ENCODE measurements around the gene PPARD.

PPARD gene

GRCh38 chr6:35469751-35470662, 127.6 kb downstream of the PPARD start:
- no peaks in the 10 kb centered on the region for H3K27me3 ChIP-seq
- peak overlapping the region; percentile 90 to 100 (median 98); a peak in 21 of 22 replicates for H3K27ac ChIP-seq
- peaks cover 0 to 8% (median 0%) of the 10 kb centered on the region in 11 experiments; a peak in 4 of 22 replicates for H3K9me3 ChIP-seq (replicated peaks in 1 of 11)
- H3K4me3 ChIP-seq, result peak overlapping the region; percentile 84 to 100 (median 92)
- H3K9ac ChIP-seq, result peak overlapping the region; percentile 93 to 100 (median 98)
- H3K4me2 ChIP-seq, result peak overlapping the region; percentile 82 to 100 (median 96)
- peaks cover 54 to 67% (median 64%) of the 10 kb centered on the region in 11 experiments for H4K20me1 ChIP-seq
- no peak for TF ChIP-seq Cebpa-rat (IDR thresholded peaks at IDR 0.05)
- peaks cover 50 to 90% (median 87%) of the 10 kb centered on the region in 11 experiments for H3K36me3 ChIP-seq
- peaks cover 27 to 42% (median 34%) of the 10 kb centered on the region in 10 experiments for H3K4me1 ChIP-seq

DNA sequence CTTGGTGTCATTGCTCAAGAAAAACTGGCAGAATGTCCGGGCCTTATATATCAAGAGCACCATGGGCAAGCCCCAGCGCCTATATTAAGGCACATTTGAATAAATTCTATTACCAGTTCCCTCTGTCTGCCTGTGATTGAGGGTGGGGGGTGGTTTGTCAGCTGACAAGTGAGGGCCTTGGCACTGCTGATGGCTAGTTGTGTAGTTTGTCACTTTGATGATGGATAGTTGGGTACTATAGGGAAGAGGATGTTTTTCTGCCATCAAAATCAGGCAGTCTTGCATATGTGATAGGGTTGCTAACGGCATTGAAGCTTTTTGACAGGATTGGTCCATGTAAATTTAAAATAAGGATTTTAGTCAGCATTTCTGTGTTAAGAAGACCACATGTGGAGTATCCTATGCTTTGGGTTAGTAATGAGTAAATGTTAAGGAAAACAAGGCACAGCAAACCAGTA, 128.3 kb downstream of the PPARD start:
- Histone ChIP-seq H3K9me3 (replicated peaks in 1 of 11) (peaks cover 0 to 8% (median 0%) of the 10 kb centered on the region in 11 experiments; a peak in 4 of 22 replicates), H3K9ac (peak overlapping the region; percentile 93 to 100 (median 98); a peak in 20 of 22 replicates)

GRCh38 chr6:35471836-35472345, 129.5 kb downstream of the PPARD start:
- peak overlapping the region; percentile 82 to 100 (median 96) for H3K4me2 ChIP-seq
- peaks cover 41 to 76% (median 68%) of the 10 kb centered on the region in 11 experiments for H3K36me3 ChIP-seq
- no peak for TF ChIP-seq Cebpa-rat (IDR thresholded peaks at IDR 0.05)
- H3K4me1 ChIP-seq, result peaks cover 27 to 42% (median 34%) of the 10 kb centered on the region in 10 experiments
- peak overlapping the region in 8 of 10 experiments; percentile 85 to 100 (median 93); a peak in 12 of 20 replicates for H3K4me3 ChIP-seq
- peaks cover 54 to 86% (median 78%) of the 10 kb centered on the region in 11 experiments for H4K20me1 ChIP-seq
- peaks cover 0 to 8% (median 0%) of the 10 kb centered on the region in 11 experiments; a peak in 4 of 22 replicates for H3K9me3 ChIP-seq (replicated peaks in 1 of 11)
- H3K9ac ChIP-seq, result peak overlapping the region; percentile 11 to 100 (median 97); a peak in 16 of 22 replicates
- no peaks in the 10 kb centered on the region for H3K27me3 ChIP-seq
- no peak overlapping the region for H3K27ac ChIP-seq

More for the DNA sequence above, 128.3 kb downstream of the PPARD start:
- no peak for TF ChIP-seq Cebpa-rat (IDR thresholded peaks at IDR 0.05)
- Histone ChIP-seq H4K20me1 (peaks cover 54 to 74% (median 70%) of the 10 kb centered on the region in 11 experiments), H3K27me3 (no peaks in the 10 kb centered on the region), H3K27ac (peak overlapping the region in 3 of 11 experiments; percentile 10 to 38 (median 19); a peak in 2 of 22 replicates), H3K36me3 (peaks cover 50 to 88% (median 80%) of the 10 kb centered on the region in 11 experiments), H3K4me1 (peaks cover 27 to 42% (median 34%) of the 10 kb centered on the region in 10 experiments), H3K4me3 (peak overlapping the region; percentile 84 to 100 (median 92)), H3K4me2 (peak overlapping the region; percentile 82 to 100 (median 96))

DNA sequence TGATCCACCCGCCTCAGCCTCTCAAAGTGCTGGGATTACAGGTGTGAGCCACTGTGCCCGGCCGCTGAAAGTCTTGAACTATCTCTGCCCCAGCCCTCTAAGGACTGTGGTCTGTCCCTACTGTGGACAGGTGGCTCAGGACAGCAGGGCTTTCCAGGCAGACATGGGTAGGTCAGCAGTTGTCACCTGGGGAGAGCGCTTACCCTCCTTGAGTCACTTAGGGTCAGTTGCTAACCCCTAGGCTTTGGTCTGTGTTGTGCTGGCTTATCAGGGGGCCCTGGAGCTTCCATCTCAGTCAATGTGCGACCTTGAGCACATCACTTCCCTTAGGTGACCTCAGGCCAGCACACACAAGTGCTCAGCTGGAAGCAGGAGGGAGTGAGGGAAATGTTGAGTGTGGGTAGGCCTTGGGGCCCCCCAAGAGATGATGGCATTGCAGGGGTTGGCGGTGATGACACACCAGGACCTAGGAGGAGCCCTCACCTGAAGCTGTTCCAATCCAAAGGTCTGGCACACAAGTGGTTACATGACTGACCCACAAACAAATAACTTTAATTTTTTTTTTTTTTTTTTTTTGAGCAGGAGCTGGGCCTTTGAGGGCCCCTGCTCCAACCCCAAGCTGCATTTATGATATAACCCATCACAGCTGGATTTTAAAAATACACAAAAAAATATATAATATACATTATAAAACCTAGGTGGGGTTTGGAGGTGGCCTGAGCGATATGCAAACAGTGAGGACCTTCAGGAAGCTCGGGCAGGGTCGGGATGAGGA, 130.9 kb downstream of the PPARD start:
- 0 out of 22 replicates have a peak overlapping the region, but pooled peaks of 3 of the 11 experiments have one; percentile 5 to 15 (median 10) for H3K4me2 ChIP-seq
- peaks cover 19 to 39% (median 27%) of the 10 kb centered on the region in 10 experiments for H3K4me1 ChIP-seq
- no peak overlapping the region for H3K4me3 ChIP-seq
- peak overlapping the region in 1 of 11 experiments; percentile 19; a peak in 1 of 22 replicates for H3K9ac ChIP-seq
- H4K20me1 ChIP-seq, result peaks cover 54 to 97% (median 79%) of the 10 kb centered on the region in 11 experiments
- no peak overlapping the region for H3K27ac ChIP-seq
- H3K9me3 ChIP-seq (replicated peaks in 1 of 11), result peaks cover 0 to 8% (median 0%) of the 10 kb centered on the region in 11 experiments; a peak in 4 of 22 replicates
- H3K36me3 ChIP-seq, result peaks cover 41 to 70% (median 62%) of the 10 kb centered on the region in 11 experiments
- H3K27me3 ChIP-seq, result no peaks in the 10 kb centered on the region
- no peak for TF ChIP-seq Cebpa-rat (IDR thresholded peaks at IDR 0.05)

GRCh38 chr6:35473850-35474130, 131.4 kb downstream of the PPARD start:
- peaks cover 19 to 40% (median 27%) of the 10 kb centered on the region in 10 experiments for H3K4me1 ChIP-seq
- peaks cover 53 to 97% (median 77%) of the 10 kb centered on the region in 11 experiments for H4K20me1 ChIP-seq
- no peak overlapping the region for H3K4me2 ChIP-seq
- H3K27me3 ChIP-seq, result no peaks in the 10 kb centered on the region
- H3K36me3 ChIP-seq, result peaks cover 41 to 66% (median 61%) of the 10 kb centered on the region in 11 experiments
- TF ChIP-seq Cebpa-rat (IDR thresholded peaks at IDR 0.05), result no peak
- H3K27ac ChIP-seq, result no peak overlapping the region
- H3K9me3 ChIP-seq (replicated peaks in 1 of 11), result peaks cover 0 to 8% (median 0%) of the 10 kb centered on the region in 11 experiments; a peak in 4 of 22 replicates
- no peak overlapping the region; a peak in 2 of 22 replicates for H3K9ac ChIP-seq
- H3K4me3 ChIP-seq, result no peak overlapping the region

DNA sequence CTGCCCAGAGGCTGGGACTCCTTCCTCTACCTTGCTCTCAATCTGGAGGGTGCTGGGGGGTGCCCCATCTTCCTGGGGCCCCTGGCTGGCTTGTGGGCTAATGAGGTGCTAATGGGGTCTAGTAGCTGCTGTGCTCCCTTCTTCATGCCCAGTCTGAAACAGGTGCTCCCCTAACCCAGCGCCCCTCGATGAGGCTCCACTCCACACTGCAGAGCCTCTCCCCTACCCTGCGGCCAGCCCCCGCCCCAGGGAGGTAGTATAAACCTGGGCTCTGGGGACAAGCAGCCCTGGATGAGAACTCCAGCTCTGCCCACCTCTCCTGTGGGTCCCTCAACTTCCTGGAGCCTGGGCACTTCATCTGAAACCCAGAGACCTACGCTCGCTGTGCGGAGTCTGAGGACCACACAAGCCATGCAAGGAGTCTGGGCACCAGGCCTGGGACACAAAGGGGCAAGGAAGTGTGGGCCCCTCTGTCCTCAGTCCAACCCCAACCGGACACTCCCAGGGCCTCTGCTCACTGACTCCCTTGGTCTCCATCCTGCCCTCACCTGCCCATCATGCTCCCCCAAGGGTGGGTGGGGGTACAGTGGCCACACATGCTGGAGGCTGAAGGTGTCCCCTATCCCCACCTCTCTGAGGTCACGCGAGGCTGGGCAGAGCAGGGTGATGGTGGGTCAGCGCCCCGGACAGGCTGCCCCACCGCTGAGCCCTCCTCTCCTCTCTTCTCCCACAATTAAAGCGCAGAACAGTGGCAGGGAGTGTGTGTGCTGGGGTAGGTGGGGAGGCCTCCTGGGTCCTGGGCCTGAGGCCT, 132.0 kb downstream of the PPARD start:
- H3K4me3 ChIP-seq, result no peak overlapping the region
- no peaks in the 10 kb centered on the region for H3K27me3 ChIP-seq
- H3K36me3 ChIP-seq, result peaks cover 41 to 61% (median 57%) of the 10 kb centered on the region in 11 experiments
- no peak overlapping the region for H3K4me2 ChIP-seq
- H3K9me3 ChIP-seq (replicated peaks in 1 of 11), result peaks cover 0 to 3% (median 0%) of the 10 kb centered on the region in 11 experiments; a peak in 2 of 22 replicates
- no peak for TF ChIP-seq Cebpa-rat (IDR thresholded peaks at IDR 0.05)
- no peak overlapping the region for H3K27ac ChIP-seq
- H3K4me1 ChIP-seq, result peaks cover 19 to 40% (median 27%) of the 10 kb centered on the region in 10 experiments
- peaks cover 48 to 92% (median 72%) of the 10 kb centered on the region in 11 experiments for H4K20me1 ChIP-seq
- no peak overlapping the region; a peak in 2 of 22 replicates for H3K9ac ChIP-seq

DNA sequence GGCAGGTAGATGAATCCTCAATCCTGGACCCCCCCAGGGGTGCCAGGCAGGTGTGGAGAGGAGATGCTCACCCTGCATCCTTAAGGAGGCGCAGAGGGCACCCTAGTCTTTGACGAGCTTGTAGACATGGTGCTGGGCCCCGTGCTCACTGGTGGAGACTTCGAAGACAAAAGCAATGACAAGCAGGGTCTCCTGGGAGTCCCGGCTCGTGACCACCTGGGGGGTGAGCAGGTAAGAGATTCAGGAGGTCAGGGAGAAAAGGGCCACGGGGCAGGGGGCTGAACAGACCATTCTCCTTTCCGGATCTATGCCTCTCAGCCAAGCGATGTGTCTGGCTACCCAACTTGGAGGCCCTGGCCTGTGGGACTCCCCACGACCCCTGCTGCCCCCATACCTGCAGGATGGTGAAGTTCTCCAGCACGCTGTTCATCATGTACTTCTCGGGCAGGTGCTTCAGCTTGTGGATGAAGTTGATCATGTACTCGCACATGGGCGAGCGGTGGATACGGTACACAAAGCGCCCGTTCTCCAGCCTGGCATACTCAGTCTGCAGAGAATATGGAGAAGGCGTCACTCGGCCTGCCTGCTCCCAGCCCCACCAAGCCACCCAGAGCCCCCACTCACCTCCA, 132.7 kb downstream of the PPARD start:
- H3K4me3 ChIP-seq, result no peak overlapping the region

More for the DNA sequence above, 132.7 kb downstream of the PPARD start:
- Histone ChIP-seq H3K4me2 (no peak overlapping the region), H3K9me3 (replicated peaks in 1 of 11) (no peaks in the 10 kb centered on the region), H3K27ac (no peak overlapping the region), H4K20me1 (peaks cover 41 to 84% (median 64%) of the 10 kb centered on the region in 11 experiments), H3K4me1 (peaks cover 17 to 39% (median 23%) of the 10 kb centered on the region in 10 experiments), H3K36me3 (peaks cover 34 to 54% (median 50%) of the 10 kb centered on the region in 11 experiments), H3K9ac (no peak overlapping the region), H3K27me3 (no peaks in the 10 kb centered on the region)
- no peak for TF ChIP-seq Cebpa-rat (IDR thresholded peaks at IDR 0.05)

Measured in BLaER1 treated with 17β-estradiol and CSF1 and Interleukin-3, amounts not matched to agents 10 nM and 100 nM (cell line).